PC-9 (cell line): ENCODE results near the gene SERTAD2.

ENCODE experiments used
- EZH2 ChIP-seq: fragments of 200-600 bp; sonication (generic); IDR thresholded peaks from 2 replicates; pipeline ENCODE4 v1.8.0; 2017; ENCODE audit warnings: antibody characterized with exemption, low read depth
- TF ChIP-seq, protein P1 (sequence below): fragments of 200-600 bp; sonication (generic); conservative IDR thresholded peaks from 2 replicates; pipeline ENCODE4 v1.6.1; 2017; ENCODE audit warnings: mixed run types, antibody characterized with exemption, mild to moderate bottlenecking, moderate library complexity

DNA sequence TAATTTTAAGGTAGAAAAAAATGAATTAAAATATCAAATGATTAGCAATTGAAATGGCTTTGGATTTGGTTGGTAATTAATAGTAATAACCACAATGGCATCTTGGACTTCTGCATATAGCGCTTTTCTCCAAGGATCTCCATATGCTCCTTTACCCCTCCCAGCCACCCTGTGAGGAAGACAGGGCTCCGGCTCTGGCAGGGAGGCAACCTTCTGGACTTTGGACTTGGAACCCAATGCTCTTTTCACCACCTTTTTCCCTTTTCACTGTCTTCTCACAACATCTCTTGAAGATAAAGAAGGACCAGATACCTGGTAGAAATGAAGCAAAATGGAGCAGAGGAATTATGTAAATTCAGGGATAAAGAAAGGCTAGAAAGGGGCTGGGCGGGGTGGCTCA, 23.8 kb upstream of the SERTAD2 start:
- TF ChIP-seq, protein P1, sequence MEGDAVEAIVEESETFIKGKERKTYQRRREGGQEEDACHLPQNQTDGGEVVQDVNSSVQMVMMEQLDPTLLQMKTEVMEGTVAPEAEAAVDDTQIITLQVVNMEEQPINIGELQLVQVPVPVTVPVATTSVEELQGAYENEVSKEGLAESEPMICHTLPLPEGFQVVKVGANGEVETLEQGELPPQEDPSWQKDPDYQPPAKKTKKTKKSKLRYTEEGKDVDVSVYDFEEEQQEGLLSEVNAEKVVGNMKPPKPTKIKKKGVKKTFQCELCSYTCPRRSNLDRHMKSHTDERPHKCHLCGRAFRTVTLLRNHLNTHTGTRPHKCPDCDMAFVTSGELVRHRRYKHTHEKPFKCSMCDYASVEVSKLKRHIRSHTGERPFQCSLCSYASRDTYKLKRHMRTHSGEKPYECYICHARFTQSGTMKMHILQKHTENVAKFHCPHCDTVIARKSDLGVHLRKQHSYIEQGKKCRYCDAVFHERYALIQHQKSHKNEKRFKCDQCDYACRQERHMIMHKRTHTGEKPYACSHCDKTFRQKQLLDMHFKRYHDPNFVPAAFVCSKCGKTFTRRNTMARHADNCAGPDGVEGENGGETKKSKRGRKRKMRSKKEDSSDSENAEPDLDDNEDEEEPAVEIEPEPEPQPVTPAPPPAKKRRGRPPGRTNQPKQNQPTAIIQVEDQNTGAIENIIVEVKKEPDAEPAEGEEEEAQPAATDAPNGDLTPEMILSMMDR: no peak
- TF ChIP-seq EZH2: no peak
